CD4-positive, alpha-beta T cell (primary cell): ENCODE data around the gene TBX4. TPM values are rescaled to one million over a fixed set of nuclear protein-coding genes. Genes with fewer than 3 reads are reported as not detected.

Source experiments
- ATAC-seq: fragments of 200-7000 bp; cut with Tn5 transposase; one replicate; pipeline ENCODE4 v1.10.0; 2022; ENCODE audit warnings: mild to moderate bottlenecking; ENCODE audit not compliant: poor library complexity
- CTCF ChIA-PET: fragments of 350-600 bp; sonication (Branson Sonifier 250); formaldehyde crosslinking; loops from one replicate; lab custom pipeline; 2021; ENCODE audit warnings: antibody characterized with exemption, inconsistent platforms; lab: Charles Lee
- POLR2A ChIA-PET: fragments of 350-600 bp; sonication (Branson Sonifier 250); formaldehyde crosslinking; loops from one replicate; lab custom pipeline; 2021; ENCODE audit warnings: antibody characterized with exemption, inconsistent platforms; lab: Charles Lee
- DNase-seq, 14 experiments: peaks; one replicate each; pipeline ENCODE4 v3.0.0-alpha.2; 2013 to 2020; ENCODE audit warnings: mixed read lengths in 2 of 14
- H3K27ac ChIP-seq, 2 donors: one replicate each; pipeline versions ENCODE4 v1.5.1 to v1.7.0; 2013; ENCODE audit warnings: low read length in 2 of 2, low read depth in 1 of 2, mild to moderate bottlenecking in 1 of 2
- H3K27me3 ChIP-seq, 2 experiments: 1 replicate in 1 of 2; 2 replicates in 1 of 2; pipeline versions ENCODE4 v1.6.1 to v1.7.0; 2013; ENCODE audit warnings: low read length in 2 of 2, control low read depth in 1 of 2, mild to moderate bottlenecking in 1 of 2, moderate library complexity in 1 of 2; ENCODE audit not compliant: insufficient read depth in 2 of 2, control insufficient read depth in 1 of 2
- H3K36me3 ChIP-seq: one replicate; pipeline ENCODE4 v1.6.1; 2013; ENCODE audit warnings: low read length, control low read depth; ENCODE audit not compliant: insufficient read depth
- H3K4me1 ChIP-seq: one replicate; pipeline ENCODE4 v1.6.1; 2013; ENCODE audit warnings: low read length, control low read depth; ENCODE audit not compliant: insufficient read depth
- H3K4me3 ChIP-seq: one replicate; pipeline ENCODE4 v1.5.1; 2013; ENCODE audit warnings: mild to moderate bottlenecking, low read length, moderate library complexity
- H3K9me3 ChIP-seq, 2 experiments: 1 replicate in 1 of 2; 2 replicates in 1 of 2; pipeline versions ENCODE4 v1.6.1 to v1.7.0; 2013; ENCODE audit warnings: low read length in 2 of 2, mild to moderate bottlenecking in 2 of 2, control low read depth in 1 of 2, moderate library complexity in 1 of 2; ENCODE audit not compliant: control insufficient read depth in 1 of 2, insufficient read depth in 1 of 2
- H3K27ac Mint-ChIP-seq: one replicate; pipeline ENCODE4 v1.8.0; 2020; ENCODE audit warnings: mixed read lengths
- H3K27me3 Mint-ChIP-seq: one replicate; pipeline ENCODE4 v1.8.0; 2021; ENCODE audit warnings: mixed read lengths
- H3K36me3 Mint-ChIP-seq: one replicate; pipeline ENCODE4 v1.8.0; 2021; ENCODE audit warnings: low read depth, mixed read lengths
- H3K4me1 Mint-ChIP-seq: one replicate; pipeline ENCODE4 v1.8.0; 2021; ENCODE audit warnings: low read depth, mixed read lengths
- H3K4me3 Mint-ChIP-seq: one replicate; pipeline ENCODE4 v1.8.0; 2020; ENCODE audit warnings: mild to moderate bottlenecking, mixed read lengths
- H3K9me3 Mint-ChIP-seq: one replicate; pipeline ENCODE4 v1.8.0; 2020; ENCODE audit warnings: mixed read lengths
- CTCF ChIP-seq: fragments of 200-600 bp; IDR thresholded peaks from one replicate; pipeline ENCODE4 v1.8.0; 2022; ENCODE audit warnings: antibody characterized with exemption, mild to moderate bottlenecking
- intact Hi-C, 2 experiments: fragments of 100-400 bp; cut with DNase I in 1 of 2; cut with micrococcal nuclease in 1 of 2; formaldehyde crosslinking; loops; one replicate each; pipeline versions ENCODE4 v1.15.1 to v1.9.0; 2023 to 2025; cut with DNase I, micrococcal nuclease
- total RNA-seq, 174 experiments: library from RNA in 2 of 174; stranded (reverse) in 2 of 174; gene quantifications; one replicate each; pipeline ENCODE4 v1.2.3 and lab custom pipeline; 2021 to 2026

Gene TBX4
- total RNA-seq, 2 experiments from 2014 or later, result not detected

GRCh38 chr17:61468263-61468907, 16.2 kb downstream of the TBX4 start:
- intact Hi-C loops, result no loop called here
- Mint-ChIP-seq H3K4me1 (no peaks in the 10 kb centered on the region), H3K27ac (no peak overlapping the region), H3K4me3 (no peak overlapping the region), H3K9me3 (no peaks in the 10 kb centered on the region), H3K27me3 (peaks cover 29% of the 10 kb centered on the region), H3K36me3 (no peaks in the 10 kb centered on the region)
- peaks cover 0 to 3% of the 10 kb centered on the region in 2 experiments for H3K9me3 ChIP-seq
- peaks cover 8 to 24% of the 10 kb centered on the region in 2 experiments for H3K27me3 ChIP-seq
- no peak overlapping the region for H3K27ac ChIP-seq
- POLR2A ChIA-PET, result no interaction called here
- TF ChIP-seq CTCF, result no peak
- no peaks in the 10 kb centered on the region for H3K4me1 ChIP-seq
- ATAC-seq (no peak), DNase-seq (no peak)
- CTCF ChIA-PET, result no interaction called here
- no peak overlapping the region for H3K4me3 ChIP-seq
- H3K36me3 ChIP-seq, result no peaks in the 10 kb centered on the region

GRCh38 chr17:61469474-61469873, 17.3 kb downstream of the TBX4 start:
- H3K27me3 Mint-ChIP-seq, result peaks cover 28% of the 10 kb centered on the region
- Histone ChIP-seq H3K27ac (no peak overlapping the region), H3K36me3 (no peaks in the 10 kb centered on the region), H3K9me3 (no peaks in the 10 kb centered on the region), H3K4me1 (no peaks in the 10 kb centered on the region), H3K27me3 (peaks cover 8 to 22% of the 10 kb centered on the region in 2 experiments), H3K4me3 (no peak overlapping the region)
- ChIA-PET CTCF (no interaction called here), POLR2A (no interaction called here)
- H3K36me3 Mint-ChIP-seq, result no peaks in the 10 kb centered on the region
- no peaks in the 10 kb centered on the region for H3K4me1 Mint-ChIP-seq
- H3K4me3 Mint-ChIP-seq, result no peak overlapping the region
- intact Hi-C loops, result no loop called here
- no peaks in the 10 kb centered on the region for H3K9me3 Mint-ChIP-seq
- no peak overlapping the region for H3K27ac Mint-ChIP-seq
- DNase-seq (no peak), ATAC-seq (no peak)
- TF ChIP-seq CTCF, result no peak

DNA sequence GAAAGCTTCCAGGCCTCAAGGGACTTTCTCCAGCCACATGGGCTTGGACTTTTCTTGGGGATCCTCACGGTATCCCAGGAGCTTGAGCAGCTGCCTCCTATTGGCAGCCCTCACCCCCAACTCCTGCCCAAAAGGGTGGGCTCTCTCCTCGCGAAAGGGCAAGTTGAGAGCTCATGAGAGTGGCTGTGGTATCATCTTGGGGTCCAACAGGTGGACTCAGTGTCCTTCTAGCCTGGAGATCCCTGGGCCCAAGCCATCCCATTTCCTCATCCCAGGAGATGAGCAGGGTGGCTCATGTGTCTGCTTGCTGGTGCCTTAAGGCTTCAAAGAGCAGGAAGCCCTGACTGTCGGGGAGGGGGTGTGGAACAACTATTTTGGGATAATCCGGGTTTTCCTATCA, 17.7 kb downstream of the TBX4 start:
- peaks cover 8 to 23% of the 10 kb centered on the region in 2 experiments for H3K27me3 ChIP-seq
- no peak for TF ChIP-seq CTCF
- Mint-ChIP-seq H3K4me3 (no peak overlapping the region), H3K4me1 (no peaks in the 10 kb centered on the region), H3K9me3 (no peaks in the 10 kb centered on the region), H3K36me3 (no peaks in the 10 kb centered on the region), H3K27me3 (peaks cover 26% of the 10 kb centered on the region), H3K27ac (no peak overlapping the region)
- no peaks in the 10 kb centered on the region for H3K9me3 ChIP-seq
- no peaks in the 10 kb centered on the region for H3K4me1 ChIP-seq
- H3K36me3 ChIP-seq, result no peaks in the 10 kb centered on the region
- DNase-seq (no peak), ATAC-seq (no peak)
- POLR2A ChIA-PET, result no interaction called here
- H3K4me3 ChIP-seq, result no peak overlapping the region
- CTCF ChIA-PET, result no interaction called here
- intact Hi-C loops, result no loop called here
- no peak overlapping the region for H3K27ac ChIP-seq
